ENCODE measurements around the gene TNK1. TPM values are rescaled to one million over a fixed set of nuclear protein-coding genes. Genes with fewer than 3 reads are reported as not detected.
"Not testable (repeated sequence)": the region's sequence is repeated elsewhere in the genome, so short reads cannot be mapped to it uniquely, and the experiment has no call there.

Gene TNK1
- total RNA-seq, 2 donors from 2014 or later, result 0.36 TPM; not detected in 1

DNA sequence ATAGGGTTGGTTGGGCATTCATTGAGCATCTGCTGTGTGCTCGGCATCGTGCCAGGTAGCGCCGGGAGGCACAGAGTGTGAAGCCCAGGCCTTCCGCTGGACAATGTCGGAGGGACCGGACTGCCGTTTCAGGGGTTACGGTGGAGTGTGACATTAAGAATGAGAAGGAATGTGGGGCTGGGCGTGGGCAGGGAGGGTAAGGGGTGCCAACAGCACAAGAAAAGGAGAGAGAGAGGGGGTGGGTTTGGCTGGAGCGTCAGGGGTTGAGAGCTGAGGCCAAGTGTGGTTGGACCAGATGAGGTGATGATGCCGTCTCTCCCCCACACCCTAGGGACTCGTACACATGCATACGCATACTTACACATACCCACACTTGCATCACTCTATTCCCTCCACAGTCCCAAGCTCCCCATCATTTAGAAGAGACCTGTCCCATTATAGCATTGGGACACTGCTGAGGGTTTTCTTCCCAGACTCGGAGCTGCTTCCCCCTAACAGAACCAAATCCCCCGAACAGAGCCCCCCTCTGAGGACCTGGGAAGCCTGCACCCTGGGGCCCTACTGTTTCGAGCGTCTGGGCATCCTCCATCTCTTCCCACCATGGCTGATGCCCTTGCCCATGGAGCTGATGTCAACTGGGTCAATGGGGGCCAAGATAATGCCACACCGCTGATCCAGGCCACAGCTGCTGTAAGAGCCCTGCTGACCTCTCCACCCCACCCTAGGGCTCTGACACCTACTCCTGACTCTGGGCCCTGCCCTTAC, 32.2 kb upstream of the TNK1 start:
- H3K9me3 Mint-ChIP-seq, result no peaks in the 10 kb centered on the region
- H3K27me3 Mint-ChIP-seq, result no peaks in the 10 kb centered on the region
- H3K4me3 Mint-ChIP-seq, result no peak overlapping the region
- ATAC-seq (no peak), DNase-seq (ENCODE audit: low spot score) (no peak)
- H3K4me1 Mint-ChIP-seq (ENCODE audit: low read depth in 2 of 2), result peaks cover 18 to 26% of the 10 kb centered on the region in 2 donors
- H3K36me3 Mint-ChIP-seq, result peaks cover 5% of the 10 kb centered on the region
- peak overlapping the region in 1 of 2 donors; percentile 57 for H3K27ac Mint-ChIP-seq

DNA sequence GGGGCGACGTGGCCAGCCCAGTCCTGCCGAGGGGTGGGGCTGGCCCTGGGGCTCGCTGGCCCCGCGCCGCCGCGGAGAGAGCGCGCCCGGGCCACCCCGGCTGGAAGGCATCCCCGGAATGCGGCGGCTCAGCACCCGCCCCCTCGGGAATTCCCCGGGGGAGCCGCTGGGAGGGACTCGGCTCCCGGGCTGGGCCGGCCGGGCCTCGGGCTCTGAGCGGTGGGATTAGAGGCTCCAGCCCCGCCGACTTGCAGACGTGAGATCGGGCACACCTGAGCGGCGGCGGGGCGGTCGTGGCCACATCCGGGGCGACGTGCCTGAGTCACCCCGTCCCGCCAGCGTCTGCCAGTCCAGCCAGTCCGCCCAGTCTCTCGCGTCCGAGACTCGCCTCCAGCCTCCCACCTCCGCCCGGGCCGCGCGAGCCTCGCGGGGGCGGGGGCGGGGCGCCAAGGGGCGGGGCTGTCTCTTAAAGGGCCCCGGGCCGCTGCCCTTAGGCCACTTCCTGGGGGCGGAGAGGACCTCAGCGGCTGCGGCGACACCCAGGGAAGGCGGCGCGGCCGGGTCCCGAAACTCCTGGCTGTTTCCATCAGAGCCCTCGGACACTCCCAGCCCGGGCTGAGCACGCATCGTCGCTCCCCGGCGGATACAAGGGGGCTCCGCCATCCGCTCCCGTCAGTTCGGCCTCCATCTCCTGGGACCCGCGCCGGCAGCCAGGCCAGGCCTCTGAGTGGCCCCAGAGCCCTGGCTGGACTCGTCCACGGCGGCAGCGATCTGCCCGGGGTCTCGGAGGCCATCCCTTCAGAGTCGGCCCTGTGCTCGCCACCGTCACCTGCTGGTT, 29.0 kb upstream of the TNK1 start, which contains the start of gene KCTD11:
KCTD11 (plus strand) TSS at position 498 of the 838 bp plus-strand sequence.
- H3K4me1 Mint-ChIP-seq (ENCODE audit: low read depth in 2 of 2), result peaks cover 17 to 41% of the 10 kb centered on the region in 2 donors
- H3K36me3 Mint-ChIP-seq, result no peaks in the 10 kb centered on the region
- peak; percentile 94 for DNase-seq (ENCODE audit: low spot score)

DNA sequence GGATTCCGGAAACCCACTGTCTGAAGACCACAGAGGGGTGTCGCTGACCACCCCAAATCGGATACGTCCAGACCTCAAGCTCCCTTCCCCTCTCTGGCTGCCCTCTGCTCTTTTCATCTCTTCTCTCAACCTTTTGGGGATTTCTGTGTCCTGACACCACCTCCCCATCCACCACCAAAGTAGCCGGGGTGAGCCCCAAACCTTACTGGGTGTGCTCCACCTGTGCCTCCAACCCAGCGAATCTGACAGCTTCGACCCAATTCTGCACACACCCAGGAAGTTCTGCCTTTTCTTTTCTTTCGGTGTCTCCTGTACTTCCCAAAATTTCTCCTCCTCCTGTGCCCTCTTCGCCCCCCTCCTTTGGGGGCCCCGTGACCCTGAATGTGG, 28.4 kb upstream of the TNK1 start:
- Mint-ChIP-seq H3K4me3 (peak overlapping the region; percentile 95), H3K36me3 (no peaks in the 10 kb centered on the region), H3K27ac (peak overlapping the region; percentile 84 to 91), H3K4me1 (ENCODE audit: low read depth in 2 of 2) (peaks cover 17 to 41% of the 10 kb centered on the region in 2 donors), H3K9me3 (no peaks in the 10 kb centered on the region), H3K27me3 (no peaks in the 10 kb centered on the region)
- no peak for ATAC-seq
- no peak for DNase-seq (ENCODE audit: low spot score)

More for the DNA sequence above, 29.0 kb upstream of the TNK1 start, which contains the start of gene KCTD11:
- Mint-ChIP-seq H3K27ac (peak within 1 kb of the TSS; percentile 84 to 91), H3K27me3 (no peaks in the 10 kb centered on the region), H3K9me3 (no peaks in the 10 kb centered on the region), H3K4me3 (peak within 1 kb of the TSS; percentile 95)
- ATAC-seq, result peak; percentile 91 to 93

DNA sequence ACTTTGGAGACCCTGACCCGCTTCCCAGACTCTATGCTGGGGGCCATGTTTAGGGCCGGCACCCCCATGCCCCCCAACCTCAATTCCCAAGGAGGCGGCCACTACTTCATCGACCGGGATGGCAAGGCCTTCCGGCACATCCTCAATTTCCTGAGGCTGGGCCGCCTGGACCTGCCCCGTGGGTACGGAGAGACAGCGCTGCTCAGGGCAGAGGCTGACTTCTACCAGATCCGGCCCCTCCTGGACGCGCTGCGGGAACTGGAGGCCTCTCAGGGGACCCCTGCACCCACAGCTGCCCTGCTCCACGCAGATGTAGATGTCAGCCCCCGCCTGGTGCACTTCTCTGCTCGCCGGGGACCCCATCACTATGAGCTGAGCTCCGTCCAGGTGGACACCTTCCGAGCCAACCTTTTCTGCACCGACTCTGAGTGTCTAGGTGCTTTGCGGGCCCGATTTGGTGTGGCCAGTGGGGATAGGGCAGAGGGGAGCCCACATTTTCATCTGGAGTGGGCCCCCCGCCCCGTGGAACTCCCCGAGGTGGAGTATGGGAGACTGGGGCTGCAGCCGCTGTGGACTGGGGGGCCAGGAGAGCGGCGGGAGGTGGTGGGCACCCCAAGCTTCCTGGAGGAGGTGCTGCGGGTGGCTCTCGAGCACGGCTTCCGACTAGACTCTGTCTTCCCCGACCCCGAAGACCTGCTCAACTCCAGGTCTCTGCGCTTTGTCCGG, 27.8 kb upstream of the TNK1 start:
- DNase-seq (ENCODE audit: low spot score) (no peak), ATAC-seq (no peak)
- H3K27me3 Mint-ChIP-seq, result no peaks in the 10 kb centered on the region

DNA sequence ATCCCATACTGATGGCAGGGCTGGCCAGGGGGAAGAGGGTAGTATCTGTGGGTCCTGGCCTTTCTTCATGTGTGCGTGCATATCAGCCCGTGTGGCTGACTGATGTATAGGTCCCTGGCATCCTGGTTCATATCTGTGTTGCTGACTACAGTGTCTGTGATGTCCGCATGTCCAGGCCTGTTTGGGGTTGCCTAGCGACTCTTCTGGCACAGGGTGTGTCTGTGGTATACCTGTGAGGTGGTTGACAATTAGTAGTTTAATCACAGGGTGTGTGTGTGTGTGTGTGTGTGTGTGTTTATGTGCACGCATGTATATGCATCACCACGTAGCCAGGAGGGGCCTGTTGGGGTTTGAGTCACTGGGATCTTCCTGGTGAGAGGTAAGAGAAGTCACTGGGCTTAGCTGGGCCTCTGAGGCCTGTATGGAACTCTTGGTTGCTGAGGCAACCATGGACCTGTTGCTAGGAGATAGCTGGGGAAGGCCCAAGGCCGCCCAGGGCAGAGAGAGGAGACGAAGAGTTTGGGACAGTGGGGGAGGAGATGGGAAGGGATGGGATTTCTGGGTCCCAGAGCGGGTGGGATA, 26.5 kb upstream of the TNK1 start:
- H3K4me1 Mint-ChIP-seq (ENCODE audit: low read depth in 2 of 2), result peaks cover 17 to 32% of the 10 kb centered on the region in 2 donors
- H3K36me3 Mint-ChIP-seq, result no peaks in the 10 kb centered on the region
- ATAC-seq, result no peak
- DNase-seq (ENCODE audit: low spot score), result no peak
- H3K27ac Mint-ChIP-seq, result peak overlapping the region; percentile 41 to 58
- H3K9me3 Mint-ChIP-seq, result no peaks in the 10 kb centered on the region
- H3K27me3 Mint-ChIP-seq, result no peaks in the 10 kb centered on the region
- no peak overlapping the region for H3K4me3 Mint-ChIP-seq

More for the DNA sequence above, 27.8 kb upstream of the TNK1 start:
- H3K36me3 Mint-ChIP-seq, result no peaks in the 10 kb centered on the region
- H3K27ac Mint-ChIP-seq, result peak overlapping the region; percentile 84 to 91
- H3K4me3 Mint-ChIP-seq, result peak overlapping the region; percentile 95
- no peaks in the 10 kb centered on the region for H3K9me3 Mint-ChIP-seq
- peaks cover 17 to 41% of the 10 kb centered on the region in 2 donors for H3K4me1 Mint-ChIP-seq (ENCODE audit: low read depth in 2 of 2)

DNA sequence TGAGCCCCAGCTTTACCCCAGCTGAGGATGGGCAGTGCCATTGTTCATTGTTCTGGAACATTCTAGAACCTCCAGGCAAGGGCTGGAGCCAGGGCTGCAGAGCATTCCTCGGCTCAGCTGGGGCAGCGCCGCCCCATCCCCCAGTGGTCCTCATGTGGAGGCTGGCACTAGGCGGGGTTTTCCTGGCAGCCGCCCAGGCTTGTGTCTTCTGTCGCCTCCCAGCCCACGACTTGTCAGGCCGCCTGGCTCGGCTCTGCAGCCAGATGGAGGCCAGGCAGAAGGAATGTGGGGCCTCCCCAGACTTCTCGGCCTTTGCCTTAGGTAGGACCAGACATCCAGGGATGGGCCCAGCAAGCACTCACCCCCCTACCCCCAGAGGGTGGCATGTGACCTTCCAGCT, 25.8 kb upstream of the TNK1 start, which contains the start of gene TMEM95:
TMEM95 (plus strand) TSS at position 104 of the 400 bp plus-strand sequence; CDS start at position 153, 49 bp downstream.
- H3K9me3 Mint-ChIP-seq, result no peaks in the 10 kb centered on the region
- peaks cover 17 to 30% of the 10 kb centered on the region in 2 donors for H3K4me1 Mint-ChIP-seq (ENCODE audit: low read depth in 2 of 2)
- no peak within 1 kb of the TSS for H3K4me3 Mint-ChIP-seq
- DNase-seq (ENCODE audit: low spot score) (no peak), ATAC-seq (no peak)
- H3K27ac Mint-ChIP-seq, result peak within 1 kb of the TSS; percentile 41 to 58
- H3K27me3 Mint-ChIP-seq, result no peaks in the 10 kb centered on the region
- H3K36me3 Mint-ChIP-seq, result no peaks in the 10 kb centered on the region

DNA sequence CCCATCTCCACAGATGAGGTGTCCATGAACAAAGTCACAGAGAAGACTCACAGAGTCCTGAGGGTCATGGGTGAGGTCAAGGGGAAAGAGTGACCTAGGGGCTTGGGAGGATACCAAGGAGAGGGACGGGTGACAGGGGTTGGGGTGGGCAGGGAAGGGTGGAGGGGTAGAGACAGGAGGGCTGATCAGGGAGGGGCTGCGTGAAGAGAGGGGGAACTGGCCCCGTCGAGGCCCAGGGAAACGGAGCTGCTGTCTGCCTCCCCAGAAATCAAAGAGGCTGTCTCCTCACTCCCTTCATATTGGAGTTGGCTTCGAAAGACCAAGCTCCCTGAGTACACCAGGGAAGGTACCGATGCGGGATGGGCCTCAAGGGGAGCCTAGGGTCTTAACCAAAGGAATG, 25.3 kb upstream of the TNK1 start:
- Mint-ChIP-seq H3K4me1 (ENCODE audit: low read depth in 2 of 2) (peaks cover 17 to 30% of the 10 kb centered on the region in 2 donors), H3K27me3 (no peaks in the 10 kb centered on the region), H3K27ac (no peak overlapping the region), H3K9me3 (no peaks in the 10 kb centered on the region), H3K36me3 (no peaks in the 10 kb centered on the region), H3K4me3 (no peak overlapping the region)
- DNase-seq (ENCODE audit: low spot score), result no peak
- no peak for ATAC-seq

DNA sequence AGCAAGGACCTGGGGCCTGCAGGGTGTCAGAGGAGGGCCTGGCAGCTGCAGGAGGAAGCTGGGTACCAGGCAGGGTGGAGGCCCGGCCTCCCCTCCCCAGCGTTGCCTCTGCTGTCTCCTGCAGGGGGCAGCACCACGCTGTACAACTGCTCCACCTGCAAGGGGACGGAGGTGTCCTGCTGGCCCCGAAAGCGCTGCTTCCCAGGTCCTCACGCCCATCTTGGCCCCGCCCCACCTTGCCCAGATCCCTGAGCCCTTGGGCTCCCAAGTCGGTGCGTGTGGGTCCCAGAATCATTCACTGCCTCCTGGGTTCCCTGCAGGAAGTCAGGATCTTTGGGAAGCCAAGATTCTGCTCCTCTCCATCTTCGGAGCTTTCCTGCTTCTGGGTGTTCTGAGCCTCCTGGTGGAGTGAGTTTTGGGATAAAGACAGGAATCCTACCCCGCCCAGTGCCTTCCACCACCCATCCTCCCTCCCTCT, 24.8 kb upstream of the TNK1 start:
- Mint-ChIP-seq H3K27ac (no peak overlapping the region), H3K4me1 (ENCODE audit: low read depth in 2 of 2) (peaks cover 17 to 27% of the 10 kb centered on the region in 2 donors), H3K9me3 (no peaks in the 10 kb centered on the region), H3K4me3 (no peak overlapping the region), H3K36me3 (no peaks in the 10 kb centered on the region), H3K27me3 (no peaks in the 10 kb centered on the region)
- peak; percentile 88 for DNase-seq (ENCODE audit: low spot score)
- ATAC-seq, result peak; percentile 54 to 66

DNA sequence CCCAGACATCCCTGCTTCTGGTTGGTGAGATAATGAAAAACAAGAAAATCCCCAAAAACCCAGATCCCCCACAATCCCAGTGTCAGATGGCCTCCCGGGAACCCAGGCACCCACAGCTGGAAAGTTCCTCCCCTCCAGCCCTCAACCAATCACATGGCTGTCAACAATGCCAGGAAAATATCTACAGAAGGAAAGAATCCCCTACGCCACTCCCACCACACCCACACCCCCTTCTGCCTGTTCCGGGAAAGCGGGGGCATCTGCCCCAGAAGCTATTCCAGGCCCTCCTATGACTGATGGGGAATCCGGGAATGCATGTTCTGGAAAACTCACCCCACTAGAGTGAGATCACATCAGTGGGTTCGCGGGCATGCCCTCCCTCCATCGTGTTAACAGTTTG, 24.1 kb upstream of the TNK1 start:
- ATAC-seq (no peak), DNase-seq (ENCODE audit: low spot score) (no peak)
- no peaks in the 10 kb centered on the region for H3K36me3 Mint-ChIP-seq
- no peak overlapping the region for H3K27ac Mint-ChIP-seq
- no peaks in the 10 kb centered on the region for H3K9me3 Mint-ChIP-seq
- H3K4me3 Mint-ChIP-seq, result no peak overlapping the region
- H3K4me1 Mint-ChIP-seq (ENCODE audit: low read depth in 2 of 2), result peaks cover 17 to 24% of the 10 kb centered on the region in 2 donors
- no peaks in the 10 kb centered on the region for H3K27me3 Mint-ChIP-seq

DNA sequence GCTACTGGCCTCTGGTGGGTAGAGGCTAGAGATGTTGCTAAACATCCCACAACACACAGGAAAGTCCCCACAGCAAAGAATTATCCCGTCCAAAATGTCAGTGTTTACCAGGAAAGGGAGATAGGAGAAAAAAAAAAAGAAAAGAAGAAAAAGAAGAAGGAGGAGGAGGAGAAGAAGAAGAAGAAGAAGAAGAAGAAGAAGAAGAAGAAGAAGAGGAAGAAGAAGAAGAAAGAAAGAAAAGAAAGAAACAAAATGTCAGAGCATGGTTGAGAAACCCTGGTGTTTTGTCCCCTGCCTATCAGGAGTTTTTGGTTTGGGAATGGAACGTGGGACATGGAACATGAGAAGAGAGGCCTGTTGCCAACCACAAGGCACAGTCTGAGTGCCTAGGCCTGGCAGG, 23.5 kb upstream of the TNK1 start:
- Mint-ChIP-seq H3K9me3 (no peaks in the 10 kb centered on the region), H3K27ac (no peak overlapping the region), H3K27me3 (no peaks in the 10 kb centered on the region), H3K4me3 (no peak overlapping the region), H3K4me1 (ENCODE audit: low read depth in 2 of 2) (peaks cover 15 to 22% of the 10 kb centered on the region in 2 donors), H3K36me3 (no peaks in the 10 kb centered on the region)
- DNase-seq (ENCODE audit: low spot score) (no peak), ATAC-seq (no peak)

DNA sequence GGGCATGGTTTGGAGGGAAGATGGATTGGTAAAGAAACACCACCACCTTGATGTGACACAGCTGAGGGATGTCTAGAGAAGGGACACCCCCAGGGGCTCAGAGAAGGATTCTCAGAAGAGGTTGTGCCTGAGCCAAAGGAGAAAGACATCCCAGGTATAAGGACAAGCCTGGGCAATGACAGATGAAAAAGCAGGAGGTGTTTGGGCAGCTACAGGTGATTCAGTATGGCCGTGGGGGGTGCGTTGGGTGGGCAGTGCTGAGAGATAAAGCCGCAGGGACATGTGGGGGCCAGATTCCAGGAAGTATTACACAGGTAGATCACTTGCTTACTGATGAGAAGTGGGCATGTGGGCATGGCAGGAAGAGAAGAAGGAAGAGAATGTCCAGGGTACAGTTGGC, 19.0 kb upstream of the TNK1 start:
- no peaks in the 10 kb centered on the region for H3K36me3 Mint-ChIP-seq
- no peak overlapping the region for H3K4me3 Mint-ChIP-seq
- no peaks in the 10 kb centered on the region for H3K27me3 Mint-ChIP-seq
- no peaks in the 10 kb centered on the region for H3K4me1 Mint-ChIP-seq (ENCODE audit: low read depth in 2 of 2)
- DNase-seq (ENCODE audit: low spot score), result no peak
- H3K9me3 Mint-ChIP-seq, result no peaks in the 10 kb centered on the region
- no peak overlapping the region for H3K27ac Mint-ChIP-seq
- ATAC-seq, result no peak

DNA sequence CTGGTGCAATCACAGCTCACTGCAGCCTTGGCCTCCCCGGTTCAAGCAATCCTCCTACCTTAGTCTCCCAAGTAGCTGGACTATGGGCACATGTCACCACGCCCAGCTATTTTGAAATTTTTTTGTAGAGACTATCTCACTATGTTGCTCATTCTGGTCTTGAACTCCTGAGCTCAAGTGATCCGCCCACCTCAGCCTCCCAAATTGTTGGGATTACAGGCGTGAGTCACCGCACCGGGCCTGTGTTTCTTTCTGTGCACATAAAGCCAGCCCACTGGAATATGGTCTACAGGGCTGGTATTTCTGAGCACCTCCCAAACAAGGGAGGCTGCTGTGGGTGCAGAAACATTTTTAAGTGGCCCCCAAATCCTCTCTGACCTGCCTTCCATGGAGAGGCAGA, 17.6 kb upstream of the TNK1 start:
- no peaks in the 10 kb centered on the region for H3K36me3 Mint-ChIP-seq
- ATAC-seq, result no peak
- H3K27ac Mint-ChIP-seq, result no peak overlapping the region
- no peaks in the 10 kb centered on the region for H3K27me3 Mint-ChIP-seq
- H3K9me3 Mint-ChIP-seq, result no peaks in the 10 kb centered on the region
- H3K4me3 Mint-ChIP-seq, result no peak overlapping the region
- no peak for DNase-seq (ENCODE audit: low spot score)
- H3K4me1 Mint-ChIP-seq (ENCODE audit: low read depth in 2 of 2), result no peaks in the 10 kb centered on the region

DNA sequence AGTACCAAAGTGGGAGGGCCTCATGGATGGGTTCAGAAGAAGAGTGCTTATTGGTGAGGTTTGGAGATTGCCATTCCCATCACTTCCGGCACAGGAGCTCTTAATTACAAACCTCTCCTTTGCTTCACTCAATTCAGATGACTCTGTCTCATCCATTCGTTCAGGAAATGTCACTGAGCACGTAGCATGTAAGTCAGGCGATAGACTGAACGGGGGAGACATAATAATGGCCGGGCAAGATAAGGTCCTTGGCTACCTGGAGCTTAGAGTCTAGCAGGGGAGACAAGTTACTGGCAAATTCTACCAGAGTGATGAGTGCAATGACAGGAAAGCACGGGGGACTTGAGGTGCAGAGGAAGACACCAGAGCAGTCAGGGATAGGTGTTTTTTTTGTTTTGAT, 14.9 kb upstream of the TNK1 start:
- not testable (repeated sequence) for H3K27ac Mint-ChIP-seq; H3K9me3 Mint-ChIP-seq; DNase-seq (ENCODE audit: low spot score); H3K4me1 Mint-ChIP-seq (ENCODE audit: low read depth in 2 of 2); H3K36me3 Mint-ChIP-seq; ATAC-seq; H3K4me3 Mint-ChIP-seq; H3K27me3 Mint-ChIP-seq
